Lower lobe of right lung (tissue), 2 donors: ENCODE results near the gene SLC13A2. TPM values are rescaled to one million over a fixed set of nuclear protein-coding genes. Genes with fewer than 3 reads are reported as not detected.

Experiments used
- ATAC-seq, 2 donors: fragments of 200-7000 bp; cut with Tn5 transposase; one replicate each; pipeline ENCODE4 v1.9.1; 2020 to 2022; ENCODE audit warnings: mild to moderate bottlenecking in 2 of 2, moderate library complexity in 2 of 2
- DNase-seq: peaks from one replicate; pipeline ENCODE4 v3.0.0-alpha.2; 2020
- H3K27ac ChIP-seq: fragments of 200-600 bp; one replicate; pipeline ENCODE4 v1.8.0; 2022
- H3K27me3 ChIP-seq: fragments of 200-600 bp; one replicate; pipeline ENCODE4 v1.8.0; 2022; ENCODE audit warnings: low read depth
- H3K36me3 ChIP-seq: fragments of 200-600 bp; one replicate; pipeline ENCODE4 v1.8.0; 2022; ENCODE audit warnings: mild to moderate bottlenecking
- H3K4me1 ChIP-seq: fragments of 200-600 bp; one replicate; pipeline ENCODE4 v1.8.0; 2022
- H3K4me3 ChIP-seq: fragments of 200-600 bp; one replicate; pipeline ENCODE4 v1.8.0; 2022; ENCODE audit warnings: mild to moderate bottlenecking
- H3K9me3 ChIP-seq: fragments of 200-600 bp; one replicate; pipeline ENCODE4 v1.8.0; 2022
- CTCF ChIP-seq: fragments of 200-600 bp; IDR thresholded peaks from one replicate; pipeline ENCODE4 v1.8.0; 2022; ENCODE audit warnings: antibody characterized with exemption, mild to moderate bottlenecking
- intact Hi-C: fragments of 100-400 bp; cut with DNase I; formaldehyde crosslinking; loops from one replicate; pipeline ENCODE4 v1.11.0; 2022
- total RNA-seq: library from RNA; stranded (reverse); fragmentation: NEBNext Ultra II Directional; extraction: Animal tissue kit (Norgen Biotek cat#: 25700); gene quantifications from one replicate; pipeline ENCODE4 v1.2.1, GENCODE V29; 2021
- donor health status: DM: no; HTN: yes; CAD: no; lungs with severe emphysema.

Gene SLC13A2
- total RNA-seq, 1 donor from 2014 or later, result not detected

- intact Hi-C loops, result loop anchor here (10.0 kb wide), 2 partner anchors 45 to 115 kb away; partner anchors contain the start of gene RSKR
Measured at GRCh38 chr17:28499364-28499664, 25.9 kb downstream of the SLC13A2 start.

GRCh38 chr17:28499684-28500357 is 26.4 kb downstream of the SLC13A2 start:
- no peaks in the 10 kb centered on the region for H3K36me3 ChIP-seq
- no peak for TF ChIP-seq CTCF
- H3K27me3 ChIP-seq, result no peaks in the 10 kb centered on the region
- DNase-seq (peak; percentile 35), ATAC-seq (no peak)
- H3K9me3 ChIP-seq, result no peaks in the 10 kb centered on the region
- no peaks in the 10 kb centered on the region for H3K4me1 ChIP-seq
- intact Hi-C loops, result loop anchor here (10.0 kb wide), 2 partner anchors 45 to 115 kb away; partner anchors contain the start of gene RSKR
- H3K27ac ChIP-seq, result no peak overlapping the region
- H3K4me3 ChIP-seq, result no peak overlapping the region

More at GRCh38 chr17:28499364-28499664, 25.9 kb downstream of the SLC13A2 start:
- H3K36me3 ChIP-seq, result no peaks in the 10 kb centered on the region
- no peak overlapping the region for H3K27ac ChIP-seq
- no peak overlapping the region for H3K4me3 ChIP-seq
- DNase-seq, result no peak
- no peak for TF ChIP-seq CTCF
- no peaks in the 10 kb centered on the region for H3K9me3 ChIP-seq
- no peak for ATAC-seq
- H3K27me3 ChIP-seq, result no peaks in the 10 kb centered on the region
- H3K4me1 ChIP-seq, result no peaks in the 10 kb centered on the region

- no peak for ATAC-seq
- Histone ChIP-seq H3K4me3 (no peak overlapping the region), H3K36me3 (no peaks in the 10 kb centered on the region), H3K27ac (no peak overlapping the region), H3K9me3 (no peaks in the 10 kb centered on the region), H3K4me1 (no peaks in the 10 kb centered on the region), H3K27me3 (no peaks in the 10 kb centered on the region)
- no peak for TF ChIP-seq CTCF
- peak; percentile 28 for DNase-seq
- intact Hi-C loops, result no loop called here
Measured at GRCh38 chr17:28500712-28501379, 27.4 kb downstream of the SLC13A2 start.

GRCh38 chr17:28501421-28502284 is 28.2 kb downstream of the SLC13A2 start:
- H3K4me3 ChIP-seq, result no peak overlapping the region
- no peak overlapping the region for H3K27ac ChIP-seq
- intact Hi-C loops, result no loop called here
- TF ChIP-seq CTCF, result no peak
- H3K27me3 ChIP-seq, result no peaks in the 10 kb centered on the region
- no peak for ATAC-seq
- no peaks in the 10 kb centered on the region for H3K36me3 ChIP-seq
- H3K9me3 ChIP-seq, result no peaks in the 10 kb centered on the region
- no peaks in the 10 kb centered on the region for H3K4me1 ChIP-seq
- DNase-seq, result no peak

- Histone ChIP-seq H3K27ac (no peak overlapping the region), H3K9me3 (no peaks in the 10 kb centered on the region), H3K4me1 (no peaks in the 10 kb centered on the region), H3K4me3 (no peak overlapping the region), H3K27me3 (peaks cover 12% of the 10 kb centered on the region), H3K36me3 (no peaks in the 10 kb centered on the region)
- TF ChIP-seq CTCF, result no peak
- ATAC-seq, result no peak
- no peak for DNase-seq
- intact Hi-C loops, result no loop called here
Measured at GRCh38 chr17:28503420-28503819, 30.0 kb downstream of the SLC13A2 start.
